Measurements from ENCODE around the gene GSK3A. TPM values are rescaled to one million over a fixed set of nuclear protein-coding genes. Genes with fewer than 3 reads are reported as not detected.

The GSK3A gene
- 27.0 TPM for total RNA-seq

DNA sequence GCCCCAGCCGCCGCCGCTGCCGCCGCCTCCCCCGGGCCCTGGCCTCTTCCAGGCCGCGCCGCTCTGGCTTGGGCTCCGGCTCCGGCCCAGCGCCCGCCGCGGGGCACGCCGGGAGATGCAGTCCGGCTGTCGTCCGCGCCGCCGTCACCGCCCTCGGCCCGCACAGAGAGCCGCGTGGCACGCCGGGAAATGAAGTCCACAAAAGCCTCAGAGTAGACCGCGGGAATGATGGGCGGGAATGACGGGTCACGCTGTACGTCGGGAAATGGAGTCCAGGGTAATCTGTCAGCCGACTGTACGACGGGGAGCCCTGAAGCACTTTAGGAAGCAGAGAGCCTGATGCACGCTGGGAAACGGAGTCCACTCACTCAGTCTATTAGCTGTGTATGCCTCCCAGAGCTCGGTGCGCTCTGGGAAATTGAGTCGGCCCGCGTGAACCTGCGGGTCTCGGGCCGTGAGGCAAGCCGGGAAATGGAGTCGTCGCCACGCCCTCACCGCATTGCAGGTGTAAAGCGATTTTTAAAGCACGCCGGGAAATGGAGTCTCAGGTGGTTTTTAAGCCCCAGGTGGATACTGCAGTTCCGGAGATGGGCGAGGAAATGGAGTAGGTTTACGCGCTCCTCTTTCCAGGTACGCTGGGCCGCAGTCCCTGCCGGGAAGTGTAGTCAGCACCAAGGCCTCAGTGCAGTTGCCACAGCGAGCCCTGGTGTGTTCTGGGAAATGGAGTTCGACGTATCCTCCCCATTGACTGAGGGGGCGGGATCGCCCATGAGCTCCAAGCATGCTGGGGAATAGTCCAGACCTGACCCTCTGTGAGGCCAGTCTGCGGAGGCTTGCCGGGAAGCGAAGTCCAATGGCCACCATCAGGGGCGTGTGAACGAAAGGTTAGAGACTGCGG lies at the start of gene GSK3A:
GSK3A (minus strand) TSS at position 91 of the 898 bp plus-strand sequence. CDS start 137 bp downstream, outside the sequence.
- H3K27ac ChIP-seq: peak within 1 kb of the TSS; percentile 84 to 97
- H3K36me3 ChIP-seq: peaks cover 5% of the 10 kb centered on the region in 2 donors
- H3K9me3 ChIP-seq: no peaks in the 10 kb centered on the region
- H3K27me3 ChIP-seq: no peaks in the 10 kb centered on the region
- intact Hi-C loops (cut with DNase I): loop anchor here (1.0 to 5.0 kb wide), 5 partner anchors 22 to 284 kb away; partner anchors contain the start of genes MEGF8, RABAC1, ZNF526 and ZNF574
- H3K4me3 ChIP-seq: peak within 1 kb of the TSS; percentile 93 to 95
- peaks cover 16 to 41% of the 10 kb centered on the region in 2 donors for H3K4me1 ChIP-seq
- TF ChIP-seq, protein P1, sequence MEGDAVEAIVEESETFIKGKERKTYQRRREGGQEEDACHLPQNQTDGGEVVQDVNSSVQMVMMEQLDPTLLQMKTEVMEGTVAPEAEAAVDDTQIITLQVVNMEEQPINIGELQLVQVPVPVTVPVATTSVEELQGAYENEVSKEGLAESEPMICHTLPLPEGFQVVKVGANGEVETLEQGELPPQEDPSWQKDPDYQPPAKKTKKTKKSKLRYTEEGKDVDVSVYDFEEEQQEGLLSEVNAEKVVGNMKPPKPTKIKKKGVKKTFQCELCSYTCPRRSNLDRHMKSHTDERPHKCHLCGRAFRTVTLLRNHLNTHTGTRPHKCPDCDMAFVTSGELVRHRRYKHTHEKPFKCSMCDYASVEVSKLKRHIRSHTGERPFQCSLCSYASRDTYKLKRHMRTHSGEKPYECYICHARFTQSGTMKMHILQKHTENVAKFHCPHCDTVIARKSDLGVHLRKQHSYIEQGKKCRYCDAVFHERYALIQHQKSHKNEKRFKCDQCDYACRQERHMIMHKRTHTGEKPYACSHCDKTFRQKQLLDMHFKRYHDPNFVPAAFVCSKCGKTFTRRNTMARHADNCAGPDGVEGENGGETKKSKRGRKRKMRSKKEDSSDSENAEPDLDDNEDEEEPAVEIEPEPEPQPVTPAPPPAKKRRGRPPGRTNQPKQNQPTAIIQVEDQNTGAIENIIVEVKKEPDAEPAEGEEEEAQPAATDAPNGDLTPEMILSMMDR (IDR thresholded peaks at IDR 0.05): no peak
- DNase-seq (ENCODE audit: low spot score in 2 of 2): peak; percentile 98 to 100

GRCh38 chr19:42291435-42291810 lies 49.0 kb upstream of the GSK3A start:
- intact Hi-C loops (cut with DNase I): no loop called here

DNA sequence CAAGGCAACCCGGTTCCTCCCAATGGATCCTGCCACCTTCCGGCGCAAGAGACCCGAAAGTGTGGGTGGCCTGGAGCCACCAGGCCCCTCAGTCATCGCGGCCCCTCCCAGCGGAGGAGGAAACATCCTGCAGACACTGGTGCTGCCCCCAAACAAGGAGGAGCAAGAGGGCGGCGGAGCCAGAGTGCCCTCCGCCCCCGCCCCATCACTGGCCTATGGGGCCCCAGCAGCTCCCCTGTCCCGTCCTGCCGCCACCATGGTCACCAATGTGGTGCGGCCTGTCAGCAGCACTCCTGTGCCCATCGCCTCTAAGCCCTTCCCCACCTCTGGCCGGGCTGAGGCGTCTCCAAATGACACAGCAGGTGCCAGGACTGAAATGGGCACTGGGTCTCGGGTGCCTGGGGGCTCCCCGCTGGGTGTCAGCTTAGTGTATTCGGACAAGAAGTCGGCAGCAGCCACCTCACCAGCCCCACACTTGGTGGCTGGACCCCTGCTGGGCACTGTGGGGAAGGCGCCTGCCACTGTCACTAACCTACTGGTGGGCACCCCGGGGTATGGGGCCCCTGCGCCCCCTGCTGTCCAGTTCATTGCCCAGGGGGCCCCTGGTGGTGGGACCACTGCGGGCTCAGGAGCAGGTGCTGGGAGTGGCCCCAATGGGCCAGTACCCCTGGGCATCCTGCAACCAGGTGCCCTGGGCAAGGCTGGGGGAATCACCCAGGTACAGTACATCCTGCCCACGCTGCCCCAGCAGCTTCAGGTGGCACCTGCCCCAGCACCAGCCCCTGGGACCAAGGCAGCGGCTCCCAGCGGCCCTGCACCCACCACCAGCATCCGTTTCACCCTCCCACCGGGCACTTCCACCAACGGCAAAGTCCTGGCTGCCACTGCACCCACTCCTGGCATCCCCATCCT lies 48.4 kb upstream of the GSK3A start:
- intact Hi-C loops (cut with DNase I): no loop called here
- Histone ChIP-seq H3K4me1 (peaks cover 5 to 12% of the 10 kb centered on the region in 2 donors), H3K36me3 (peaks cover 84 to 89% of the 10 kb centered on the region in 2 donors), H3K27me3 (no peaks in the 10 kb centered on the region), H3K4me3 (no peak overlapping the region), H3K9me3 (no peaks in the 10 kb centered on the region), H3K27ac (no peak overlapping the region)
- DNase-seq (ENCODE audit: low spot score in 2 of 2): peak in 1 of 2 donors; percentile 63
- TF ChIP-seq, protein P1 (IDR thresholded peaks at IDR 0.05): peak; percentile 25 to 34 (median 32)

More at GRCh38 chr19:42291435-42291810, 49.0 kb upstream of the GSK3A start:
- Histone ChIP-seq H3K4me1 (peaks cover 0 to 6% of the 10 kb centered on the region in 2 donors), H3K27me3 (no peaks in the 10 kb centered on the region), H3K27ac (no peak overlapping the region), H3K9me3 (no peaks in the 10 kb centered on the region), H3K4me3 (no peak overlapping the region), H3K36me3 (peaks cover 84 to 89% of the 10 kb centered on the region in 2 donors)
- no peak for DNase-seq (ENCODE audit: low spot score in 2 of 2)
- TF ChIP-seq, protein P1 (IDR thresholded peaks at IDR 0.05): no peak

- H3K36me3 ChIP-seq: peaks cover 80 to 83% of the 10 kb centered on the region in 2 donors
- TF ChIP-seq, protein P1 (IDR thresholded peaks at IDR 0.05): no peak
- peak in 1 of 2 donors; percentile 60 for DNase-seq (ENCODE audit: low spot score in 2 of 2)
- H3K4me3 ChIP-seq: no peak overlapping the region
- H3K27me3 ChIP-seq: no peaks in the 10 kb centered on the region
- no peaks in the 10 kb centered on the region for H3K9me3 ChIP-seq
- H3K27ac ChIP-seq: no peak overlapping the region
- peaks cover 12 to 19% of the 10 kb centered on the region in 2 donors for H3K4me1 ChIP-seq
- intact Hi-C loops (cut with DNase I): no loop called here
These were observed 47.7 kb upstream of the GSK3A start for GRCh38 chr19:42290136-42290522.

GRCh38 chr19:42289556-42290041 lies 47.2 kb upstream of the GSK3A start:
- peaks cover 76 to 78% of the 10 kb centered on the region in 2 donors for H3K36me3 ChIP-seq

More at GRCh38 chr19:42289556-42290041, 47.2 kb upstream of the GSK3A start:
- DNase-seq (ENCODE audit: low spot score in 2 of 2): no peak
- H3K27ac ChIP-seq: no peak overlapping the region
- peaks cover 17 to 24% of the 10 kb centered on the region in 2 donors for H3K4me1 ChIP-seq
- intact Hi-C loops (cut with DNase I): no loop called here
- H3K4me3 ChIP-seq: no peak overlapping the region
- no peaks in the 10 kb centered on the region for H3K27me3 ChIP-seq
- TF ChIP-seq, protein P1 (IDR thresholded peaks at IDR 0.05): no peak
- no peaks in the 10 kb centered on the region for H3K9me3 ChIP-seq

Data from ascending aorta (tissue), 2 donors.